Liver (tissue), 9 donors: Measurements from ENCODE around the gene AGTPBP1. TPM values are rescaled to one million over a fixed set of nuclear protein-coding genes. Genes with fewer than 3 reads are reported as not detected.

Experiments
- DNase-seq: peaks from one replicate; pipeline ENCODE4 v3.0.0-alpha.2; 2017; ENCODE audit warnings: low spot score
- H3K27ac ChIP-seq, 2 donors: one replicate each; pipeline ENCODE4 v1.7.0; 2013; ENCODE audit warnings: inconsistent platforms in 2 of 2, low read length in 2 of 2, control low read depth in 1 of 2, low read depth in 1 of 2, mild to moderate bottlenecking in 1 of 2
- H3K27me3 ChIP-seq, 4 donors: one replicate each; pipeline versions ENCODE4 v1.6.1 to v1.7.0; 2013; ENCODE audit warnings: low read length in 3 of 4, inconsistent platforms in 1 of 4, mild to moderate bottlenecking in 1 of 4, moderate library complexity in 1 of 4; ENCODE audit not compliant: control insufficient read depth in 4 of 4, insufficient read depth in 4 of 4
- H3K36me3 ChIP-seq, 4 donors: one replicate each; pipeline versions ENCODE4 v1.6.1 to v1.7.0; 2013; ENCODE audit warnings: low read length in 3 of 4, mild to moderate bottlenecking in 3 of 4, low read depth in 1 of 4, moderate library complexity in 1 of 4; ENCODE audit not compliant: control insufficient read depth in 4 of 4, insufficient read depth in 3 of 4
- H3K4me1 ChIP-seq, 4 donors: one replicate each; pipeline versions ENCODE4 v1.6.1 to v1.7.0; 2013; ENCODE audit warnings: low read length in 3 of 4, mild to moderate bottlenecking in 3 of 4, moderate library complexity in 1 of 4; ENCODE audit not compliant: control insufficient read depth in 4 of 4, insufficient read depth in 4 of 4
- H3K4me3 ChIP-seq, 3 donors: one replicate each; pipeline versions ENCODE4 v1.6.1 to v1.7.0; 2013; ENCODE audit warnings: low read length in 3 of 3, control low read depth in 1 of 3, low read depth in 1 of 3, mild to moderate bottlenecking in 1 of 3
- H3K9ac ChIP-seq, 2 donors: one replicate each; pipeline ENCODE4 v1.7.0; 2013; ENCODE audit warnings: low read length in 2 of 2, mild to moderate bottlenecking in 2 of 2, moderate library complexity in 2 of 2, control low read depth in 1 of 2, low read depth in 1 of 2
- H3K9me3 ChIP-seq, 4 donors: one replicate each; pipeline versions ENCODE4 v1.6.1 to v1.7.0; 2013; ENCODE audit warnings: low read length in 3 of 4; ENCODE audit not compliant: control insufficient read depth in 4 of 4
- ATF3 ChIP-seq: IDR thresholded peaks from 2 replicates; pipeline ENCODE4 v1.6.1; 2016; ENCODE audit warnings: antibody characterized with exemption
- CTCF ChIP-seq: fragments of 150-350 bp; IDR thresholded peaks from 2 replicates; pipeline ENCODE4 v1.5.1; 2017; ENCODE audit warnings: improper control_type of control experiment, low read depth, low read length; ENCODE audit not compliant: missing input control
- EGR1 ChIP-seq, 2 donors: IDR thresholded peaks; 2 replicates each; pipeline ENCODE4 v1.6.1; 2016 to 2018; ENCODE audit warnings: antibody characterized with exemption in 2 of 2, low read depth in 2 of 2
- FOXA1 ChIP-seq: IDR thresholded peaks from 2 replicates; pipeline ENCODE4 v1.6.1; 2016; ENCODE audit warnings: antibody characterized with exemption
- FOXA2 ChIP-seq: IDR thresholded peaks from 2 replicates; pipeline ENCODE4 v1.6.1; 2016; ENCODE audit warnings: antibody characterized with exemption
- GABPA ChIP-seq, 2 donors: IDR thresholded peaks in 1 of 2; conservative IDR thresholded peaks in 1 of 2; 2 replicates each; pipeline ENCODE4 v1.6.1; 2016; ENCODE audit warnings: antibody characterized with exemption in 2 of 2, mild to moderate bottlenecking in 1 of 2, moderate library complexity in 1 of 2
- HNF4A ChIP-seq, 2 donors: conservative IDR thresholded peaks; 2 replicates each; pipeline ENCODE4 v1.6.1; 2016; ENCODE audit warnings: antibody characterized with exemption in 2 of 2, mild to moderate bottlenecking in 2 of 2
- HNF4G ChIP-seq: IDR thresholded peaks from 2 replicates; pipeline ENCODE4 v1.6.1; 2016; ENCODE audit warnings: antibody characterized with exemption
- JUND ChIP-seq, 2 donors: IDR thresholded peaks; 2 replicates each; pipeline ENCODE4 v1.6.1; 2016; ENCODE audit warnings: antibody characterized with exemption in 2 of 2
- MAX ChIP-seq: IDR thresholded peaks from 2 replicates; pipeline ENCODE4 v1.6.1; 2016; ENCODE audit warnings: antibody characterized with exemption
- NR2F2 ChIP-seq: IDR thresholded peaks from 2 replicates; pipeline ENCODE4 v1.6.1; 2016; ENCODE audit warnings: antibody characterized with exemption
- RAD21 ChIP-seq, 2 donors: IDR thresholded peaks; 2 replicates each; pipeline ENCODE4 v1.6.1; 2016; ENCODE audit warnings: antibody characterized with exemption in 2 of 2, mild to moderate bottlenecking in 2 of 2
- REST ChIP-seq: IDR thresholded peaks from 2 replicates; pipeline ENCODE4 v1.6.1; 2016; ENCODE audit warnings: antibody characterized with exemption, mild to moderate bottlenecking
- RXRA ChIP-seq, 2 donors: IDR thresholded peaks; 2 replicates each; pipeline ENCODE4 v1.6.1; 2017 to 2018; ENCODE audit warnings: antibody characterized with exemption in 2 of 2, mild to moderate bottlenecking in 1 of 2
- SP1 ChIP-seq: IDR thresholded peaks from 2 replicates; pipeline ENCODE4 v1.6.1; 2018; ENCODE audit warnings: antibody characterized with exemption, mild to moderate bottlenecking
- TAF1 ChIP-seq: conservative IDR thresholded peaks from 2 replicates; pipeline ENCODE4 v1.6.1; 2016; ENCODE audit warnings: antibody characterized with exemption, mild to moderate bottlenecking
- YY1 ChIP-seq: IDR thresholded peaks from 2 replicates; pipeline ENCODE4 v1.6.1; 2016; ENCODE audit warnings: antibody characterized with exemption, mild to moderate bottlenecking
- ZBTB33 ChIP-seq: IDR thresholded peaks from 2 replicates; pipeline ENCODE4 v1.6.1; 2016; ENCODE audit warnings: antibody characterized with exemption
- WGBS: extraction: QIAGEN DNeasy Blood & Tissue Kit; methylation state at CpG from one replicate; pipeline ENCODE4 v1.1.7; 2013; 5-methylcytosine and 5-hydroxymethylcytosine counted together
- polyA plus RNA-seq, 2 donors: library from polyadenylated mRNA; stranded (reverse) in 1 of 2; unstranded in 1 of 2; fragments of 200-250 nt in 1 of 2; fragments of >200 nt in 1 of 2; fragmentation: Nextera tagmentation in 1 of 2; extraction: Ambion mirVana in 1 of 2; gene quantifications; one replicate each; pipeline versions ENCODE4 v1.2.1 to v1.2.3, GENCODE V29; 2013 to 2015
- total RNA-seq, 2 donors: library from RNA; depleted of rRNA; stranded (reverse); fragments of >200 nt; gene quantifications; one replicate each; pipeline ENCODE4 v1.2.3, GENCODE V29; 2014
- donor health status: healthy.
- donor health status: healthy.
- donor health status: healthy.
- donor health status: healthy.
- donor health status: healthy.

Gene AGTPBP1
- total and polyA plus RNA-seq, 4 donors = 2.1 to 14.4 (median 5.7) TPM

GRCh38 chr9:85740787-85741094 lies 1.0 kb downstream of the AGTPBP1 start:
- Histone ChIP-seq H3K4me1 (peaks cover 3 to 15% (median 4%) of the 10 kb centered on the region in 4 donors), H3K9me3 (no peaks in the 10 kb centered on the region), H3K9ac (peak overlapping the region; percentile 45 to 84), H3K27me3 (peaks cover 0 to 2% (median 0%) of the 10 kb centered on the region in 4 donors), H3K27ac (peak overlapping the region; percentile 79 to 85), H3K36me3 (no peaks in the 10 kb centered on the region), H3K4me3 (peak overlapping the region; percentile 86 to 93 (median 88))
- TF ChIP-seq EGR1 (IDR thresholded peaks at IDR 0.05; ENCODE audit: low read depth in 2 of 2) (no peak), CTCF (no peak), GABPA (IDR thresholded peaks at IDR 0.05 in 1 of 2, conservative IDR thresholded peaks at IDR 0.05 in 1 of 2) (no peak), ATF3 (no peak), MAX (no peak), FOXA2 (no peak)
- no peak for DNase-seq
- WGBS = 7% methylated on average over 8 of the region's 8 CpGs

GRCh38 chr9:85738509-85738908 lies 3.2 kb downstream of the AGTPBP1 start:
- no peak for TF ChIP-seq FOXA2
- no peak for TF ChIP-seq MAX
- no peak for TF ChIP-seq GABPA (IDR thresholded peaks at IDR 0.05 in 1 of 2, conservative IDR thresholded peaks at IDR 0.05 in 1 of 2)
- no peak for TF ChIP-seq FOXA1
- TF ChIP-seq ZBTB33 = no peak
- no peak for TF ChIP-seq TAF1
- TF ChIP-seq REST = no peak
- TF ChIP-seq CTCF = no peak
- no peak for TF ChIP-seq HNF4G
- no peak for TF ChIP-seq NR2F2
- TF ChIP-seq JUND (IDR thresholded peaks at IDR 0.05) = no peak
- no peak for TF ChIP-seq ATF3
- TF ChIP-seq RAD21 (IDR thresholded peaks at IDR 0.05) = no peak
- no peak for TF ChIP-seq EGR1 (IDR thresholded peaks at IDR 0.05; ENCODE audit: low read depth in 2 of 2)
- no peak for TF ChIP-seq RXRA (IDR thresholded peaks at IDR 0.05)
- no peak for TF ChIP-seq HNF4A (conservative IDR thresholded peaks at IDR 0.05)
- TF ChIP-seq YY1 = no peak
- no peak for TF ChIP-seq SP1
- H3K27ac ChIP-seq = no peak overlapping the region
- H3K4me3 ChIP-seq = no peak overlapping the region
- WGBS = 94% methylated on average over 2 of the region's 2 CpGs
- H3K9ac ChIP-seq = no peak overlapping the region
- H3K36me3 ChIP-seq = no peaks in the 10 kb centered on the region
- H3K4me1 ChIP-seq = peaks cover 3 to 15% (median 4%) of the 10 kb centered on the region in 4 donors
- H3K27me3 ChIP-seq = no peaks in the 10 kb centered on the region
- no peak for DNase-seq
- no peaks in the 10 kb centered on the region for H3K9me3 ChIP-seq
